ENCODE data around the gene TFDP2. TPM values are rescaled to one million over a fixed set of nuclear protein-coding genes. Genes with fewer than 3 reads are reported as not detected.

The TFDP2 gene
- total RNA-seq, 1 experiment from 2014 or later: 55.4 TPM

- no peak for ATAC-seq
- DNase-seq (ENCODE audit: low read depth, low spot score): no peak
- BruUV-seq (replicated peaks): no TSS peak
- H3K9me3 ChIP-seq (ENCODE audit: control insufficient read depth in 1 of 2, insufficient read depth in 1 of 2, low read depth in 1 of 2, low read length in 2 of 2): peaks cover 4 to 10% of the 10 kb centered on the region in 2 experiments; a peak in 1 of 4 replicates
- H3K4me3 ChIP-seq (replicated peaks in 1 of 2; ENCODE audit: low read depth in 1 of 2, low read length in 2 of 2): no peak overlapping the region
- ChIA-PET CTCF (no interaction called here), RAD21 (ENCODE audit: low non-redundant PET in 1 of 2, low total read pairs in 2 of 2, uncharacterized antibody in 2 of 2, unreplicated experiment in 2 of 2) (no interaction called here), POLR2A (no interaction called here)
- no peaks in the 10 kb centered on the region for H3K9me2 ChIP-seq (ENCODE audit: insufficient read depth)
- H4K20me1 ChIP-seq (ENCODE audit: insufficient read depth): peaks cover 8% of the 10 kb centered on the region; the same call in 1 of the 2 replicates
- peaks cover 98% of the 10 kb centered on the region for H3K79me2 ChIP-seq (ENCODE audit: insufficient read depth, low read length)
- intact Hi-C loops (cut with micrococcal nuclease): no loop called here
- H3K27me3 ChIP-seq (ENCODE audit: insufficient read depth, low read length): no peaks in the 10 kb centered on the region
- no peak for TF ChIP-seq ELF1 (IDR thresholded peaks at IDR 0.05; ENCODE audit: borderline replicate concordance, low read depth)
- no peak for TF ChIP-seq TCF7L2 (IDR thresholded peaks at IDR 0.05; ENCODE audit: borderline replicate concordance, extremely low read depth, insufficient read depth, insufficient read length)
- TF ChIP-seq CEBPB (IDR thresholded peaks at IDR 0.05; ENCODE audit: low read depth): no peak
- TF ChIP-seq RAD21 (IDR thresholded peaks at IDR 0.05; ENCODE audit: low read depth): no peak
- no peak for TF ChIP-seq POLR2A (IDR thresholded peaks at IDR 0.05; ENCODE audit: borderline replicate concordance, extremely low read depth, insufficient read depth, insufficient read length)
- TF ChIP-seq, protein P1, sequence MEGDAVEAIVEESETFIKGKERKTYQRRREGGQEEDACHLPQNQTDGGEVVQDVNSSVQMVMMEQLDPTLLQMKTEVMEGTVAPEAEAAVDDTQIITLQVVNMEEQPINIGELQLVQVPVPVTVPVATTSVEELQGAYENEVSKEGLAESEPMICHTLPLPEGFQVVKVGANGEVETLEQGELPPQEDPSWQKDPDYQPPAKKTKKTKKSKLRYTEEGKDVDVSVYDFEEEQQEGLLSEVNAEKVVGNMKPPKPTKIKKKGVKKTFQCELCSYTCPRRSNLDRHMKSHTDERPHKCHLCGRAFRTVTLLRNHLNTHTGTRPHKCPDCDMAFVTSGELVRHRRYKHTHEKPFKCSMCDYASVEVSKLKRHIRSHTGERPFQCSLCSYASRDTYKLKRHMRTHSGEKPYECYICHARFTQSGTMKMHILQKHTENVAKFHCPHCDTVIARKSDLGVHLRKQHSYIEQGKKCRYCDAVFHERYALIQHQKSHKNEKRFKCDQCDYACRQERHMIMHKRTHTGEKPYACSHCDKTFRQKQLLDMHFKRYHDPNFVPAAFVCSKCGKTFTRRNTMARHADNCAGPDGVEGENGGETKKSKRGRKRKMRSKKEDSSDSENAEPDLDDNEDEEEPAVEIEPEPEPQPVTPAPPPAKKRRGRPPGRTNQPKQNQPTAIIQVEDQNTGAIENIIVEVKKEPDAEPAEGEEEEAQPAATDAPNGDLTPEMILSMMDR (IDR thresholded peaks at IDR 0.05 in 2 of 3, conservative IDR thresholded peaks at IDR 0.05 in 1 of 3; ENCODE audit: borderline replicate concordance in 1 of 3, insufficient read depth in 1 of 3, low read depth in 2 of 3, low read length in 2 of 3): no peak
- no peak for TF ChIP-seq EZH2phosphoT487 (IDR thresholded peaks at IDR 0.05; ENCODE audit: borderline replicate concordance)
- H3K4me2 ChIP-seq (ENCODE audit: low read length): no peak overlapping the region
- no peak overlapping the region for H2AFZ ChIP-seq (ENCODE audit: low read depth, low read length, poor library complexity, severe bottlenecking)
- H3K4me1 ChIP-seq (ENCODE audit: control insufficient read depth in 1 of 2, insufficient read depth in 2 of 2, low read length in 2 of 2): peaks cover 3% of the 10 kb centered on the region in 2 experiments; a peak in 1 of 4 replicates
- H3K27ac ChIP-seq (ENCODE audit: low read depth, low read length): no peak overlapping the region
- H3K9ac ChIP-seq (ENCODE audit: low read length): no peak overlapping the region
- peaks cover 2 to 31% of the 10 kb centered on the region in 2 experiments; a peak in 2 of 4 replicates for H3K36me3 ChIP-seq (ENCODE audit: control insufficient read depth in 1 of 2, insufficient read depth in 2 of 2, low read length in 2 of 2)
Measured at GRCh38 chr3:141898908-141899307, 250.4 kb downstream of the TFDP2 start.

DNA sequence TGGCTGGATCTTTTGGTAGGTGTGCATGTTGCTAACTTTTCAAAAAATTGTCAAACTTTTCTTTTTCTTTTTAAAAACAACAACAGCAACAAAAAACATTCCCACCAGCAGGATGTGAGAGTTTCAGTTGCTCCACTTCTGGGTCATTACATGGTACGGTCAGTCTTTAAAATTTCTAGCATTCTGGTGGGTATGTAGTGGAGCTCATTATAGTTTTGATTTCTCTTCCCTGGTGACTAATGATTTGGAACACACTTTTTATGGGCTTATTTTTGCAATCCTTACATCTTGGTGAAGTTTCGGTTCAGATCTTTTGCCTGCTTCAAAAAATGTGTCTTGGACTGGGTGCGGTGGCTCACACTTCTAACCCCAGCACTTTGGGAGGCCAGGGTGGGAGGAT lies 253.6 kb downstream of the TFDP2 start:
- H3K4me2 ChIP-seq (ENCODE audit: low read length): no peak overlapping the region
- H3K9ac ChIP-seq (ENCODE audit: low read length): no peak overlapping the region
- H3K4me3 ChIP-seq (replicated peaks in 1 of 2; ENCODE audit: low read depth in 1 of 2, low read length in 2 of 2): no peak overlapping the region
- no peak overlapping the region for H3K27ac ChIP-seq (ENCODE audit: low read depth, low read length)
- ChIA-PET RAD21 (ENCODE audit: low non-redundant PET in 1 of 2, low total read pairs in 2 of 2, uncharacterized antibody in 2 of 2, unreplicated experiment in 2 of 2) (no interaction called here), POLR2A (no interaction called here), CTCF (no interaction called here)
- peaks cover 99% of the 10 kb centered on the region for H3K79me2 ChIP-seq (ENCODE audit: insufficient read depth, low read length)
- peaks cover 3 to 6% of the 10 kb centered on the region in 2 experiments; a peak in 2 of 4 replicates for H3K4me1 ChIP-seq (ENCODE audit: control insufficient read depth in 1 of 2, insufficient read depth in 2 of 2, low read length in 2 of 2)
- H2AFZ ChIP-seq (ENCODE audit: low read depth, low read length, poor library complexity, severe bottlenecking): no peak overlapping the region
- H3K9me3 ChIP-seq (ENCODE audit: control insufficient read depth in 1 of 2, insufficient read depth in 1 of 2, low read depth in 1 of 2, low read length in 2 of 2): peaks cover 4 to 10% of the 10 kb centered on the region in 2 experiments; a peak in 1 of 4 replicates
- ATAC-seq (no peak), DNase-seq (ENCODE audit: low read depth, low spot score) (no peak)
- no peaks in the 10 kb centered on the region; the same call in 1 of the 2 replicates for H3K9me2 ChIP-seq (ENCODE audit: insufficient read depth)
- H3K36me3 ChIP-seq (ENCODE audit: control insufficient read depth in 1 of 2, insufficient read depth in 2 of 2, low read length in 2 of 2): peaks cover 0 to 25% of the 10 kb centered on the region in 2 experiments; a peak in 2 of 4 replicates
- no peaks in the 10 kb centered on the region for H3K27me3 ChIP-seq (ENCODE audit: insufficient read depth, low read length)
- intact Hi-C loops (cut with micrococcal nuclease): no loop called here
- no TSS peak for BruUV-seq (replicated peaks)
- no peak for TF ChIP-seq ZFX (IDR thresholded peaks at IDR 0.05)
- H4K20me1 ChIP-seq (ENCODE audit: insufficient read depth): peaks cover 20% of the 10 kb centered on the region; the same call in 1 of the 2 replicates

All from HCT116 (cell line).